ENCODE results near the gene TMEM222.

DNA sequence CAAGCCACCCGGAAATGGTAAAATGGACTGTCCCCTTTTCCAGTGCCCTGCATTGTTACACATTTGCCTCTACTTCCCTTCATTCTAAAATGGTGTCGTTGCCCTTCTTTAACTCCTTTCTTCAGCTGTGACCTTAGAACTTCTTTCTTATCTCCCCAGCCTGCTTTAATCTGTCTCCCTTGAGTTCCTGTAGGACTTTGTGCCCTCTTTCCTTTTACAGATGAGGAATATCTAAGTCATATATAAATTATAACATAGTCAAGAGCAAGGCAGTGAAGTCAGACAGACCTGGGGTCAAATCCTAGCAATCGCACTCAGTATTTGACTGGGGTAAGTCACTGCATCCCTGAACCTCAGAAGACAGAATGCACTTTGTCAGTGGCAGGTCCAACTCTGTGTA is 31.4 kb upstream of the TMEM222 start:
- TF ChIP-seq, protein P1, sequence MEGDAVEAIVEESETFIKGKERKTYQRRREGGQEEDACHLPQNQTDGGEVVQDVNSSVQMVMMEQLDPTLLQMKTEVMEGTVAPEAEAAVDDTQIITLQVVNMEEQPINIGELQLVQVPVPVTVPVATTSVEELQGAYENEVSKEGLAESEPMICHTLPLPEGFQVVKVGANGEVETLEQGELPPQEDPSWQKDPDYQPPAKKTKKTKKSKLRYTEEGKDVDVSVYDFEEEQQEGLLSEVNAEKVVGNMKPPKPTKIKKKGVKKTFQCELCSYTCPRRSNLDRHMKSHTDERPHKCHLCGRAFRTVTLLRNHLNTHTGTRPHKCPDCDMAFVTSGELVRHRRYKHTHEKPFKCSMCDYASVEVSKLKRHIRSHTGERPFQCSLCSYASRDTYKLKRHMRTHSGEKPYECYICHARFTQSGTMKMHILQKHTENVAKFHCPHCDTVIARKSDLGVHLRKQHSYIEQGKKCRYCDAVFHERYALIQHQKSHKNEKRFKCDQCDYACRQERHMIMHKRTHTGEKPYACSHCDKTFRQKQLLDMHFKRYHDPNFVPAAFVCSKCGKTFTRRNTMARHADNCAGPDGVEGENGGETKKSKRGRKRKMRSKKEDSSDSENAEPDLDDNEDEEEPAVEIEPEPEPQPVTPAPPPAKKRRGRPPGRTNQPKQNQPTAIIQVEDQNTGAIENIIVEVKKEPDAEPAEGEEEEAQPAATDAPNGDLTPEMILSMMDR (conservative IDR thresholded peaks at IDR 0.05; ENCODE audit: low read length) = no peak
- no peak for TF ChIP-seq EZH2phosphoT487 (IDR thresholded peaks at IDR 0.05; ENCODE audit: borderline replicate concordance)

Measured in Loucy (cell line).